GM12892 (cell line): ENCODE data around the gene SPARC.

Source experiments
- POLR2A ChIP-seq: IDR thresholded peaks from 2 replicates; pipeline ENCODE4 v1.6.1; 2011; ENCODE audit warnings: low read depth, low read length, control low read depth
- POLR2AphosphoS5 ChIP-seq: IDR thresholded peaks from 2 replicates; pipeline ENCODE4 v1.6.1; 2011; ENCODE audit warnings: low read depth, low read length, control low read depth
- TAF1 ChIP-seq: IDR thresholded peaks from 2 replicates; pipeline ENCODE4 v1.6.1; 2011; ENCODE audit warnings: low read depth, mild to moderate bottlenecking, control low read depth, low read length, borderline replicate concordance

- TF ChIP-seq POLR2A = no peak
- TF ChIP-seq TAF1 = no peak
- no peak for TF ChIP-seq POLR2AphosphoS5
These were observed 61.4 kb downstream of the SPARC start for GRCh38 chr5:151625285-151625684.
